AG10803 (cell line): ENCODE data around the gene CHRNA4.

Experiments
- DNase-seq: peaks from one replicate; pipeline ENCODE4 v3.0.0; 2010; ENCODE audit warnings: low read depth
- H3K4me3 ChIP-seq: 2 replicates; pipeline ENCODE4 v1.5.1; 2011; ENCODE audit warnings: mild to moderate bottlenecking, low read length, control low read depth
- TF ChIP-seq, protein P1 (sequence below): conservative IDR thresholded peaks from 2 replicates; pipeline ENCODE4 v1.5.1; 2011; ENCODE audit warnings: mild to moderate bottlenecking, low read length, control low read depth, inconsistent platforms

CHRNA4 gene

DNA sequence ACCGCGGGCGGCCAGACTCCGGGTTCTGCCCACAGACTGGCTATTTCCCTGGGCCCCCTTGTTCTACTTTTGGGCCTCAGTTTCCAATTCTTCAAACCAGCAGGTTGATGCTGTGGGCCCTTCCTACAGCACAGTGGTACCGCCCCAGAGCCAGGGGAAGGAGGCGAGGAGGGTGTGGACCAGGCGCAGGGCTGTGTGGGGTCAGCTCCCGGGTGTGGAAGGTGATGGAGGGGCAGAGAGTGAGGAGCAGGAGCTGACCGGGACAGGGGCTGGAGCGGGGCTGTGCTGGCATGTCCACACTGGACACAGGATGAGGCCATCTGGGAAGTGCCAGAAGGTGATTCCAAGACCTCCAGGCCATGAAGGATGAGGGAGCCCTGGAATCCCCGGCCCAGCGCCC, 35.2 kb upstream of the CHRNA4 start:
- DNase-seq = no peak
- TF ChIP-seq, protein P1, sequence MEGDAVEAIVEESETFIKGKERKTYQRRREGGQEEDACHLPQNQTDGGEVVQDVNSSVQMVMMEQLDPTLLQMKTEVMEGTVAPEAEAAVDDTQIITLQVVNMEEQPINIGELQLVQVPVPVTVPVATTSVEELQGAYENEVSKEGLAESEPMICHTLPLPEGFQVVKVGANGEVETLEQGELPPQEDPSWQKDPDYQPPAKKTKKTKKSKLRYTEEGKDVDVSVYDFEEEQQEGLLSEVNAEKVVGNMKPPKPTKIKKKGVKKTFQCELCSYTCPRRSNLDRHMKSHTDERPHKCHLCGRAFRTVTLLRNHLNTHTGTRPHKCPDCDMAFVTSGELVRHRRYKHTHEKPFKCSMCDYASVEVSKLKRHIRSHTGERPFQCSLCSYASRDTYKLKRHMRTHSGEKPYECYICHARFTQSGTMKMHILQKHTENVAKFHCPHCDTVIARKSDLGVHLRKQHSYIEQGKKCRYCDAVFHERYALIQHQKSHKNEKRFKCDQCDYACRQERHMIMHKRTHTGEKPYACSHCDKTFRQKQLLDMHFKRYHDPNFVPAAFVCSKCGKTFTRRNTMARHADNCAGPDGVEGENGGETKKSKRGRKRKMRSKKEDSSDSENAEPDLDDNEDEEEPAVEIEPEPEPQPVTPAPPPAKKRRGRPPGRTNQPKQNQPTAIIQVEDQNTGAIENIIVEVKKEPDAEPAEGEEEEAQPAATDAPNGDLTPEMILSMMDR = no peak
- no peak overlapping the region for H3K4me3 ChIP-seq

DNA sequence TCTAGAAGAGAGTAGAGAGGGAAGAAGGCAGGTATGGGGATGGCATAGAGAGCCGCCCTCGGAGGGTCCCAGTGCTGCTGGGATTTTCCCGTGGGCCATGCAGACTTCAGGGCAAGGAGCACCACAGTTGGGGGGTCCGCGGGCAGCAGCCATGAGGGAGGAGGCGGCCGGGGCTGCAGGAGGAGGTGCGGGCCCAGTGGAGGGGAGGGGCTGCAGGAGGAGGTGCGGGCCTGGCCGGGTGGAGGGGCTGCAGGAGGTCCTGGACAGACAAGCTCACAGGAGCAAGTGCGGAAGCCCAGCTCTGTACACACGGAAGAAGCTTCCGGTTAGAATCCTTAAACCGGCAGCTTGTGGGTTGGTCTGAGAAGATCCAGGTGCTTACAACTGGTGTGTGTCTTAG, 34.6 kb upstream of the CHRNA4 start:
- DNase-seq = no peak
- H3K4me3 ChIP-seq = no peak overlapping the region
- TF ChIP-seq, protein P1 = no peak

DNA sequence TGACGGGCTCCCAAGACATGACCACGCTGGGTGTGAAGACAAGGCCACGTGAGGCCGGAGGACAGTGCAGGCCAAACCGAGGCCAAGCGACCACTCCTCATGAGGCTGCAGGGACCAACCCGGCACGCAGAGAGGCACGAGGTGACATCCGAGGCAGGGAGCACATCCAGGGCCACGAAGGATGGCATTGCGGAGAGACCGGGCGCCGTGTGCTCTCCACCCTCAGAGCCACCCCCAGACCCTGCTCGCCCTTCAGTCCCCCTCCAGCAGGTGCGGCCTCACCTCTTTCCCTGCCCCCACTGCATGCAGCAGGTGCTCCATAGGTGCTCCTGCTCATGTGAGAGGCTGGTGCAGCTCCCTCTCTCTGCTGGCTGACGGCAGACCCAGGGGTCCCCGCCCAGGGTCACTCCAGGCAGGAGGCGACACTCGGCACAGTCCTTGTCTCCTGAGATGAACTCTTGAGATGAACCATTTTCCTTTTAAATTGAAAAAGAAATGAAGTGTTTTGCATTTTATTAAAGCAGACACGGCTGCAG, 33.8 kb upstream of the CHRNA4 start:
- H3K4me3 ChIP-seq = no peak overlapping the region
- DNase-seq = no peak
- TF ChIP-seq, protein P1 = no peak

DNA sequence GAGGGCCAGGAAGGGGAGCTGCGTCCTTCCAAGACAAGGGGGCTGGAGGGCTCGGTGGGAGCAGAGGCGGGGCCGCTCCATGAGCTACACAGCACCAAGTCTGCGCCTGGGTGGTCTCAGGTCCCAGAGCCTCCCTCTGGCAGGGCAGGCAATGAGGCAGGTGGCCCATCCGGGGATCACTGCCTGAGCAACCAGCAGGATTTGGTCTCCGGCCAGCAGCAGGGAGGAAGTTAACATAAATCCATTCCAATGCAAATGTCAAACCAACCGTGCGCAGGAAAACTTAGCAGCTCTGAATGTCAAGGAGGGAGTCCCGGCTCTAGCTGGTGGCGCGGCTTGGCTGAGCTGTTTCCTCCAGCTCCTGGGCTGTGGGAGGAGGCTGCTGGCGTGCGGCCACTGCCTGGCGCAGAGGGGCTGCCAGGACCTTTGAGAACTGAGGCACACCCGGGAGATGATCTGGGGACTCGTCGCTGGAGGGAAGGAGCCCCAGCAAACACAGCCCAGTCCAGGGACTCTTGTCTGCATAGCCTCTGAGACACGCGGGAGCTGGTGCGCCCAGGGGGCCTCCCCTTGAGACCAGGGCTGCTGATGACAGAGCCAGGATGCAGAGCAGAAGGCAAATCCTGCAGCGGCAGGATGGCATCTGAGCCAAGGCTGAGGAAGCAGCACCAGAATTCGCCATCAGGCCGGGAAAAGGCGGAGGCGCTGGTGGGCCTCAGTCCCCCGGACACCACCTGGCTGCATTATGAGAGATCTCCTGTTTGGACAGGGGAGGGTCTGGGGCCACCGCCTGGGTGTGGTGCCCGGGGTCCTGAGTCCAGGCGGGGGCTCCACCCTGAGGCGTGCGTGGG, 33.1 kb upstream of the CHRNA4 start:
- DNase-seq = no peak
- TF ChIP-seq, protein P1 = no peak
- H3K4me3 ChIP-seq = no peak overlapping the region

DNA sequence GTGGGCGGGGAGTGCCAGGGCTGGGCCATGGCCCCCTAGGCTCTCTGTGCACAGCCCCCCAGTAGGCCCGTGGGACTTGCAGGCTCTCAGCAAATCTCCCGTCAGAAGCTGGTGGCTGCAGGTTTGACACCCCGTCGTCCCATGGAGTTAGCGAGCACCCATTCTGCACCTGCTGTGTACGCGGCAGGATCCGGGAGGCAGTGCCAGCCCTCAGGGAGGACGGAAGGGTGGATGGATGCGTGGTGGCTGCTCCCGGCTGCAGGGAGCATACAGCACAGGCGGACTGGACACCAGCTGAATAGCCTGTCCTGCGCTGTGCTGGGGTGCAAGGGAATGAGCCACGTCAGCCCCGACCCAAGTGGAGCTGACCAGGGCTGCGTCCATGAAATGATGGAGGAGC, 32.4 kb upstream of the CHRNA4 start:
- H3K4me3 ChIP-seq = no peak overlapping the region
- DNase-seq = no peak
- TF ChIP-seq, protein P1 = no peak

DNA sequence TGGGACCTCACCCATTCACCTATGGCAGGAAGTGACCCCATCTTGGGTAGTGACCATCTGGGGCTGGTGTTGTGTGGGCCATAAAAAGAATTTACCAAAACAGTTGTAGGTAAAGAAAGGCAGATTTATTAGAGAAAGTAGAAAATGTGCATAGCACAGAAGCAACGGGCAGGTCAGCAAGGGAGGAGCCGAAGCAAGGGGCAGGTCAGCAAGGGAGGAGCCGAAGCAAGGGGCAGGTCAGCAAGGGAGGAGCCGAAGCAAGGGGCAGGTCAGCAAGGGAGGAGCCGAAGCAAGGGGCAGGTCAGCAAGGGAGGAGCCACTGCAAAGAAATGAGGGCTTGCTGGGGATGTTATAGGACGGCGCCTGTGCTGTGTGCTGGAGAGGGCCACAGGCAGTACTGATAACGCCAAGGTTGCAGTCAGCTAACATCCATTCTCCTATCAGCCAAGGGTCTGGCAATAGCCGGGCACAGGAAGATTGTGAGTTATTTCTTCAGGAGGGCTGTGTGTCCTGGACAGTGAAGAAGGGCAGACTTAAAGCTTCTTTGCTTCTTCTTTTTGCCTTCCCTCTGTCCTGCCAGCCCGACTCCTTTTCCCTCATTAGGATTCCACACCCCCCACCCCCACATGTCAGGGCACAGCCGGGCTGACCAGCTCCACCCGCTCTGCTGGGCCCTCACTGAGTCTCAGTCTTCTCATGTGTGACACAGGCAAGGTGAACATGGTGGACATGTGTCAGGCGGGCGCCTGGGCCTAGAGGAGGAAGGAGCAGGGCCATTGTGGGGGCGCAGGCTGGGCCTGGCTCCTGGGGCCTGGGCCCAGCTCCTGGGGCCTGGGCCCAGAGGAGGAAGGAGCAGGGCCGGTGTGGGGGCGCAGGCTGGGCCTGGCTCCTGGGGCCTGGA, 31.6 kb upstream of the CHRNA4 start:
- TF ChIP-seq, protein P1 = no peak
- DNase-seq = no peak
- no peak overlapping the region for H3K4me3 ChIP-seq
